ENCODE measurements around the gene RALGPS2. TPM values are rescaled to one million over a fixed set of nuclear protein-coding genes. Genes with fewer than 3 reads are reported as not detected.

The RALGPS2 gene
- total and polyA plus RNA-seq, 2 donors from 2014 or later = 3.6 to 32.8 TPM

GRCh38 chr1:178937695-178938094, 212.7 kb downstream of the RALGPS2 start:
- H3K9ac ChIP-seq (ENCODE audit: low read length in 3 of 3) = no peak overlapping the region
- H3K4me1 ChIP-seq (ENCODE audit: control insufficient read depth in 2 of 3, insufficient read depth in 2 of 3, low read depth in 1 of 3, low read length in 3 of 3) = peaks cover 0 to 7% (median 2%) of the 10 kb centered on the region in 3 donors
- no peak overlapping the region for H3K27ac ChIP-seq (ENCODE audit: low read depth in 2 of 2, low read length in 2 of 2)
- no peaks in the 10 kb centered on the region for H3K9me3 ChIP-seq (ENCODE audit: control insufficient read depth in 2 of 3, insufficient read depth in 1 of 3, low read length in 3 of 3)
- no peaks in the 10 kb centered on the region for H3K36me3 ChIP-seq (ENCODE audit: control insufficient read depth in 2 of 3, insufficient read depth in 3 of 3, low read length in 3 of 3)
- DNase-seq (peak in 1 of 5 donors; percentile 42), FAIRE-seq (no peak)
- H3K27me3 ChIP-seq (ENCODE audit: control insufficient read depth, insufficient read depth, low read length) = no peaks in the 10 kb centered on the region
- TF ChIP-seq, protein P1, sequence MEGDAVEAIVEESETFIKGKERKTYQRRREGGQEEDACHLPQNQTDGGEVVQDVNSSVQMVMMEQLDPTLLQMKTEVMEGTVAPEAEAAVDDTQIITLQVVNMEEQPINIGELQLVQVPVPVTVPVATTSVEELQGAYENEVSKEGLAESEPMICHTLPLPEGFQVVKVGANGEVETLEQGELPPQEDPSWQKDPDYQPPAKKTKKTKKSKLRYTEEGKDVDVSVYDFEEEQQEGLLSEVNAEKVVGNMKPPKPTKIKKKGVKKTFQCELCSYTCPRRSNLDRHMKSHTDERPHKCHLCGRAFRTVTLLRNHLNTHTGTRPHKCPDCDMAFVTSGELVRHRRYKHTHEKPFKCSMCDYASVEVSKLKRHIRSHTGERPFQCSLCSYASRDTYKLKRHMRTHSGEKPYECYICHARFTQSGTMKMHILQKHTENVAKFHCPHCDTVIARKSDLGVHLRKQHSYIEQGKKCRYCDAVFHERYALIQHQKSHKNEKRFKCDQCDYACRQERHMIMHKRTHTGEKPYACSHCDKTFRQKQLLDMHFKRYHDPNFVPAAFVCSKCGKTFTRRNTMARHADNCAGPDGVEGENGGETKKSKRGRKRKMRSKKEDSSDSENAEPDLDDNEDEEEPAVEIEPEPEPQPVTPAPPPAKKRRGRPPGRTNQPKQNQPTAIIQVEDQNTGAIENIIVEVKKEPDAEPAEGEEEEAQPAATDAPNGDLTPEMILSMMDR (IDR thresholded peaks at IDR 0.05; ENCODE audit: borderline replicate concordance, extremely low read depth, insufficient read depth) = no peak
- intact Hi-C loops (cut with DNase I) = no loop called here
- no peak overlapping the region for H3K4me3 ChIP-seq (ENCODE audit: low read length in 3 of 3)

GRCh38 chr1:178938101-178938958, 213.3 kb downstream of the RALGPS2 start:
- no peak overlapping the region for H3K9ac ChIP-seq (ENCODE audit: low read length in 3 of 3)
- DNase-seq = peak in 1 of 5 donors; percentile 7
- intact Hi-C loops (cut with DNase I) = no loop called here
- H3K27me3 ChIP-seq (ENCODE audit: control insufficient read depth, insufficient read depth, low read length) = no peaks in the 10 kb centered on the region
- FAIRE-seq = no peak
- peaks cover 0 to 5% (median 2%) of the 10 kb centered on the region in 3 donors for H3K4me1 ChIP-seq (ENCODE audit: control insufficient read depth in 2 of 3, insufficient read depth in 2 of 3, low read depth in 1 of 3, low read length in 3 of 3)
- H3K27ac ChIP-seq (ENCODE audit: low read depth in 2 of 2, low read length in 2 of 2) = no peak overlapping the region
- TF ChIP-seq, protein P1 (IDR thresholded peaks at IDR 0.05; ENCODE audit: borderline replicate concordance, extremely low read depth, insufficient read depth) = no peak
- no peak overlapping the region for H3K4me3 ChIP-seq (ENCODE audit: low read length in 3 of 3)
- H3K9me3 ChIP-seq (ENCODE audit: control insufficient read depth in 2 of 3, insufficient read depth in 1 of 3, low read length in 3 of 3) = no peaks in the 10 kb centered on the region
- no peaks in the 10 kb centered on the region for H3K36me3 ChIP-seq (ENCODE audit: control insufficient read depth in 2 of 3, insufficient read depth in 3 of 3, low read length in 3 of 3)

- H3K9me3 ChIP-seq (ENCODE audit: control insufficient read depth in 2 of 3, insufficient read depth in 1 of 3, low read length in 3 of 3) = no peaks in the 10 kb centered on the region
- no peak overlapping the region for H3K27ac ChIP-seq (ENCODE audit: low read depth in 2 of 2, low read length in 2 of 2)
- TF ChIP-seq, protein P1 (IDR thresholded peaks at IDR 0.05; ENCODE audit: borderline replicate concordance, extremely low read depth, insufficient read depth) = no peak
- H3K9ac ChIP-seq (ENCODE audit: low read length in 3 of 3) = no peak overlapping the region
- intact Hi-C loops (cut with DNase I) = no loop called here
- FAIRE-seq = no peak
- no peaks in the 10 kb centered on the region for H3K36me3 ChIP-seq (ENCODE audit: control insufficient read depth in 2 of 3, insufficient read depth in 3 of 3, low read length in 3 of 3)
- H3K27me3 ChIP-seq (ENCODE audit: control insufficient read depth, insufficient read depth, low read length) = no peaks in the 10 kb centered on the region
- H3K4me3 ChIP-seq (ENCODE audit: low read length in 3 of 3) = no peak overlapping the region
- H3K4me1 ChIP-seq (ENCODE audit: control insufficient read depth in 2 of 3, insufficient read depth in 2 of 3, low read depth in 1 of 3, low read length in 3 of 3) = peaks cover 0 to 2% (median 0%) of the 10 kb centered on the region in 3 donors
- DNase-seq = peak in 4 of 5 donors; percentile 30 to 84 (median 71)
Observed at GRCh38 chr1:178938959-178939317, 213.9 kb downstream of the RALGPS2 start.
